IMR-90 (cell line): Measurements from ENCODE around the gene PHF11. TPM values are rescaled to one million over a fixed set of nuclear protein-coding genes. Genes with fewer than 3 reads are reported as not detected.
A peak's percentile ranks its signal among the peaks of the same experiment; 100 is the strongest.

Source experiments
- ATAC-seq: fragments of 200-7000 bp; cut with Tn5 transposase; 2 replicates; pipeline ENCODE4 v1.9.1; 2020; ENCODE audit warnings: low read depth, mild to moderate bottlenecking, moderate library complexity
- BruUV-seq: library from RNA; stranded (reverse); fragments of 400-500 nt; replicated peaks from 2 replicates; lab custom pipeline; 2021; lab: Mats Ljungman, UMichigan
- CTCF ChIA-PET: fragments of 300-600 bp; formaldehyde crosslinking; extraction: SDS; loops from one replicate; lab custom pipeline; 2021; ENCODE audit warnings: antibody characterized with exemption; lab: Yijun Ruan, JAX
- POLR2A ChIA-PET: fragments of 300-600 bp; sonication (Branson Sonifier 250); formaldehyde crosslinking; loops from one replicate; lab custom pipeline; 2022; ENCODE audit warnings: antibody characterized with exemption; ENCODE audit not compliant: unreplicated experiment; lab: Charles Lee
- DNase-seq: peaks from one replicate; pipeline ENCODE4 v3.0.0; 2013
- H2AFZ ChIP-seq: replicated peaks from 2 replicates; pipeline ENCODE3; 2013; ENCODE audit warnings: low read length, mild to moderate bottlenecking; ENCODE audit not compliant: poor library complexity
- H2AK5ac ChIP-seq: 2 replicates; pipeline ENCODE4 v1.6.1; 2013; ENCODE audit warnings: low read depth, low read length, inconsistent platforms
- H2AK9ac ChIP-seq: replicated peaks from 2 replicates; pipeline ENCODE3; 2013; ENCODE audit warnings: mild to moderate bottlenecking, low read depth, low read length, moderate library complexity; ENCODE audit not compliant: poor library complexity
- H2BK120ac ChIP-seq: 2 replicates; pipeline ENCODE4 v1.6.1; 2013; ENCODE audit warnings: low read depth, low read length, inconsistent platforms
- H2BK15ac ChIP-seq: 3 replicates; pipeline ENCODE4 v1.6.1; 2013; ENCODE audit warnings: low read depth, low read length, inconsistent platforms
- H2BK20ac ChIP-seq: 2 replicates; pipeline ENCODE4 v1.6.1; 2013; ENCODE audit warnings: low read depth, mild to moderate bottlenecking, inconsistent platforms, low read length, moderate library complexity
- H2BK5ac ChIP-seq: 2 replicates; pipeline ENCODE4 v1.6.1; 2013; ENCODE audit warnings: mild to moderate bottlenecking, low read depth, low read length, inconsistent platforms; ENCODE audit not compliant: poor library complexity, severe bottlenecking
- H3K14ac ChIP-seq: replicated peaks from 2 replicates; pipeline ENCODE4 v1.6.1; 2013; ENCODE audit warnings: low read depth, low read length, inconsistent platforms
- H3K18ac ChIP-seq: 2 replicates; pipeline ENCODE4 v1.6.1; 2013; ENCODE audit warnings: low read depth, low read length, control low read depth
- H3K23ac ChIP-seq: 2 replicates; pipeline ENCODE4 v1.6.1; 2013; ENCODE audit warnings: low read depth, low read length, inconsistent platforms
- H3K27ac ChIP-seq: 2 replicates; pipeline ENCODE4 v1.5.1; 2013; ENCODE audit warnings: mild to moderate bottlenecking, control low read depth, low read length; ENCODE audit not compliant: insufficient read depth
- H3K27me3 ChIP-seq: 2 replicates; pipeline ENCODE4 v1.6.1; 2013; ENCODE audit warnings: low read length; ENCODE audit not compliant: control insufficient read depth, insufficient read depth
- H3K36me3 ChIP-seq: 2 replicates; pipeline ENCODE4 v1.6.1; 2013; ENCODE audit warnings: low read length, mixed read lengths; ENCODE audit not compliant: control insufficient read depth, insufficient read depth
- H3K4ac ChIP-seq: 2 replicates; pipeline ENCODE4 v1.6.1; 2013; ENCODE audit warnings: low read depth, low read length, inconsistent platforms
- H3K4me1 ChIP-seq: 2 replicates; pipeline ENCODE4 v1.6.1; 2013; ENCODE audit warnings: low read length, mixed read lengths; ENCODE audit not compliant: control insufficient read depth, insufficient read depth
- H3K4me2 ChIP-seq: 2 replicates; pipeline ENCODE4 v1.6.1; 2013; ENCODE audit warnings: low read depth, mild to moderate bottlenecking, control low read depth, low read length, moderate library complexity
- H3K4me3 ChIP-seq: 2 replicates; pipeline ENCODE4 v1.5.1; 2013; ENCODE audit warnings: low read depth, mild to moderate bottlenecking, control low read depth, low read length, moderate library complexity; ENCODE audit not compliant: insufficient read depth
- H3K56ac ChIP-seq: 2 replicates; pipeline ENCODE4 v1.6.1; 2013; ENCODE audit warnings: low read length, inconsistent platforms; ENCODE audit not compliant: insufficient read depth; ENCODE audit errors: extremely low read depth
- H3K79me1 ChIP-seq, 2 experiments: 2 replicates each; pipeline ENCODE4 v1.6.1; 2013; ENCODE audit warnings: low read length in 2 of 2, inconsistent platforms in 1 of 2, low read depth in 1 of 2
- H3K9ac ChIP-seq: 2 replicates; pipeline ENCODE4 v1.6.1; 2013; ENCODE audit warnings: low read depth, low read length, control low read depth
- H3K9me1 ChIP-seq: 2 replicates; pipeline ENCODE4 v1.6.1; 2013; ENCODE audit warnings: low read length, inconsistent platforms; ENCODE audit not compliant: insufficient read depth
- H3K9me3 ChIP-seq: 2 replicates; pipeline ENCODE4 v1.6.1; 2013; ENCODE audit warnings: low read length; ENCODE audit not compliant: control insufficient read depth, insufficient read depth
- H4K20me1 ChIP-seq: 2 replicates; pipeline ENCODE4 v1.6.1; 2013; ENCODE audit warnings: low read length, inconsistent platforms; ENCODE audit not compliant: insufficient read depth
- H4K5ac ChIP-seq: 2 replicates; pipeline ENCODE4 v1.6.1; 2013; ENCODE audit warnings: mild to moderate bottlenecking, low read depth, low read length, control low read depth
- H4K8ac ChIP-seq, 2 experiments: 2 replicates each; pipeline ENCODE4 v1.6.1; 2013; ENCODE audit warnings: low read depth in 2 of 2, low read length in 2 of 2, control low read depth in 1 of 2, inconsistent platforms in 1 of 2
- H4K91ac ChIP-seq: 2 replicates; pipeline ENCODE4 v1.6.1; 2013; ENCODE audit warnings: low read depth, low read length, inconsistent platforms; ENCODE audit not compliant: insufficient read depth
- BHLHE40 ChIP-seq: fragments of 150-350 bp; IDR thresholded peaks from 2 replicates; pipeline ENCODE4 v1.6.1; 2016; ENCODE audit warnings: mild to moderate bottlenecking, low read depth, low read length
- CEBPB ChIP-seq: IDR thresholded peaks from 2 replicates; pipeline ENCODE4 v1.6.1; 2012; ENCODE audit warnings: low read depth, low read length, improper control_type of control experiment
- FOS ChIP-seq: fragments of 150-350 bp; IDR thresholded peaks from 2 replicates; pipeline ENCODE4 v1.6.1; 2016; ENCODE audit warnings: low read depth, low read length
- RAD21 ChIP-seq: IDR thresholded peaks from 2 replicates; pipeline ENCODE4 v1.6.1; 2012; ENCODE audit warnings: low read length, improper control_type of control experiment
- WGBS, 2 experiments: methylation state at CpG; one replicate each; pipeline versions ENCODE4 v1.1.5 to v1.1.7; 2013; ENCODE audit warnings: missing lambda C conversion rate in 2 of 2; ENCODE audit not compliant: insufficient read length in 1 of 2; ENCODE audit errors: extremely low coverage in 2 of 2; 5-methylcytosine and 5-hydroxymethylcytosine counted together
- dilution Hi-C: fragments of 300-500 bp; cut with HindIII; formaldehyde crosslinking; loops from one replicate; pipeline ENCODE4 v1.14.3; 2018; ENCODE audit warnings: low sequenced_read_pairs; ENCODE audit not compliant: unreplicated experiment
- in situ Hi-C: fragments of 300-500 bp; cut with MboI; formaldehyde crosslinking; loops from 3 replicates; pipeline ENCODE4 v1.14.3; 2019; ENCODE audit warnings: low sequenced_read_pairs, inconsistent platforms, mixed read lengths
- intact Hi-C: fragments of 100-400 bp; cut with micrococcal nuclease; formaldehyde crosslinking; loops from 2 replicates; pipeline ENCODE4 v1.10.0; 2022
- polyA plus RNA-seq, 3 experiments: library from polyadenylated mRNA; depleted of rRNA; stranded (reverse); fragments of >200 nt; gene quantifications; 2 replicates each; pipeline ENCODE4 v1.2.3, GENCODE V29; 2012; ENCODE audit warnings: low replicate concordance in 1 of 3
- total RNA-seq: library from RNA; depleted of rRNA; stranded (reverse); fragments of >200 nt; gene quantifications from 2 replicates; pipeline ENCODE4 v1.2.3, GENCODE V29; 2012

The PHF11 gene
- total and polyA plus RNA-seq, 2 of the 4 experiments (the other 2 are of a cell fraction): 3.9 to 15.4 TPM

GRCh38 chr13:49499889-49500660, 4.3 kb downstream of the PHF11 start:
- Histone ChIP-seq H2AK5ac (peak overlapping the region; percentile 65), H2BK20ac (peak overlapping the region; percentile 93), H3K27me3 (no peaks in the 10 kb centered on the region), H2AK9ac (no peak overlapping the region), H3K4me3 (peak overlapping the region; percentile 28; the same call in 1 of the 2 replicates), H3K79me1 (peaks cover 11 to 38% of the 10 kb centered on the region in 2 experiments; a peak in 3 of 4 replicates), H3K23ac (peak overlapping the region; percentile 96), H3K56ac (peak overlapping the region; percentile 77), H4K20me1 (no peaks in the 10 kb centered on the region), H3K36me3 (no peaks in the 10 kb centered on the region; the same call in 1 of the 2 replicates), H3K14ac (peak overlapping the region; percentile 94), H4K8ac (peak overlapping the region; percentile 6 to 87; a peak in 3 of 4 replicates), H3K4me2 (peak overlapping the region; percentile 95), H3K27ac (peak overlapping the region; percentile 78), H3K18ac (peak overlapping the region; percentile 98), H3K4ac (peak overlapping the region; percentile 93), H3K9ac (peak overlapping the region; percentile 41), H2BK15ac (peak overlapping the region; percentile 92), H2AFZ (peak overlapping the region; percentile 9), H2BK5ac (peak overlapping the region; percentile 98), H3K9me3 (no peaks in the 10 kb centered on the region), H2BK120ac (peak overlapping the region; percentile 95), H3K9me1 (peaks cover 24% of the 10 kb centered on the region), H4K5ac (peak overlapping the region; percentile 96), H3K4me1 (peaks cover 17% of the 10 kb centered on the region), H4K91ac (peak overlapping the region; percentile 93)
- WGBS, 2 experiments: no CpG with 5 or more reads among the region's 6 CpGs
- dilution Hi-C loops (no loop called here), intact Hi-C loops (loop anchor here (2.0 kb wide), 1 partner anchor 55 kb away; the partner anchor contains the start of genes CAB39L and SETDB2), in situ Hi-C loops (no loop called here)
- no TSS peak for BruUV-seq
- DNase-seq (peak; percentile 90), ATAC-seq (peak; percentile 57)
- ChIA-PET CTCF (no interaction called here), POLR2A (no interaction called here)
- no peak for TF ChIP-seq RAD21
- 0 out of 2 replicates have a peak, but pooled peaks have one; percentile 24 for TF ChIP-seq BHLHE40
- TF ChIP-seq FOS: peak; percentile 74
- TF ChIP-seq CEBPB: peak; percentile 76
